Sigmoid colon (tissue), 4 donors: Measurements from ENCODE around the gene EPSTI1.

Experiments used
- POLR2A ChIP-seq, 2 donors: fragments of 450-650 bp; IDR thresholded peaks; one replicate each; pipeline ENCODE4 v1.6.1; 2016; ENCODE audit warnings: antibody characterized with exemption in 2 of 2, mild to moderate bottlenecking in 2 of 2, moderate library complexity in 2 of 2
- POLR2AphosphoS5 ChIP-seq, 4 donors: sonication (generic); formaldehyde crosslinking; IDR thresholded peaks; one replicate each; pipeline ENCODE4 v1.6.1; 2017; ENCODE audit warnings: antibody characterized with exemption in 4 of 4
- TF ChIP-seq, protein P1 (sequence below), 4 experiments: fragments of 450-650 bp in 3 of 4; fragments of 200-600 bp in 1 of 4; IDR thresholded peaks; one replicate each; pipeline ENCODE4 v1.5.1; 2016 to 2019; ENCODE audit warnings: antibody characterized with exemption in 4 of 4, mild to moderate bottlenecking in 3 of 4, moderate library complexity in 2 of 4

DNA sequence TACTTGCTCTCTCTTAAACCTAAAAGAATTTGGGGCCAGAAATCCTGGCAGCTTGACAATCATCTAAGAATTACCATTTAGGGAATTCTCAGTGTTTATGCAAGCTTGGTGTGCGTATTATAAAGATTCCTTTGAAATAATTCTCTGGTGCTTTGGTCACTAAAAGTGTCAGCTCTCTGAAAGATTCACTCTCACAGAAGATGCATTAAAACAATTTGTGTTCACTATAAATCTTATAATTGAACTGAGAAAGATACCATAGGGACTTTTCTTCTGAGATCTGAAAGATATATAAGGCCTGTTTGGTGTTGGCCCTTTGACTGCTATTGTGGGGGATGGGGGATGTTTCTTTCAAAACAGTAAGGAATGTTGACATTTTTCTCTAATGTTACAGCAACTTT, 27.3 kb downstream of the EPSTI1 start:
- TF ChIP-seq, protein P1, sequence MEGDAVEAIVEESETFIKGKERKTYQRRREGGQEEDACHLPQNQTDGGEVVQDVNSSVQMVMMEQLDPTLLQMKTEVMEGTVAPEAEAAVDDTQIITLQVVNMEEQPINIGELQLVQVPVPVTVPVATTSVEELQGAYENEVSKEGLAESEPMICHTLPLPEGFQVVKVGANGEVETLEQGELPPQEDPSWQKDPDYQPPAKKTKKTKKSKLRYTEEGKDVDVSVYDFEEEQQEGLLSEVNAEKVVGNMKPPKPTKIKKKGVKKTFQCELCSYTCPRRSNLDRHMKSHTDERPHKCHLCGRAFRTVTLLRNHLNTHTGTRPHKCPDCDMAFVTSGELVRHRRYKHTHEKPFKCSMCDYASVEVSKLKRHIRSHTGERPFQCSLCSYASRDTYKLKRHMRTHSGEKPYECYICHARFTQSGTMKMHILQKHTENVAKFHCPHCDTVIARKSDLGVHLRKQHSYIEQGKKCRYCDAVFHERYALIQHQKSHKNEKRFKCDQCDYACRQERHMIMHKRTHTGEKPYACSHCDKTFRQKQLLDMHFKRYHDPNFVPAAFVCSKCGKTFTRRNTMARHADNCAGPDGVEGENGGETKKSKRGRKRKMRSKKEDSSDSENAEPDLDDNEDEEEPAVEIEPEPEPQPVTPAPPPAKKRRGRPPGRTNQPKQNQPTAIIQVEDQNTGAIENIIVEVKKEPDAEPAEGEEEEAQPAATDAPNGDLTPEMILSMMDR (IDR thresholded peaks at IDR 0.05) = no peak
- TF ChIP-seq POLR2A (IDR thresholded peaks at IDR 0.05) (no peak), POLR2AphosphoS5 (IDR thresholded peaks at IDR 0.05) (no peak)
